Measurements from ENCODE around the gene PSMG3. TPM values are rescaled to one million over a fixed set of nuclear protein-coding genes. Genes with fewer than 3 reads are reported as not detected.
A peak's percentile ranks its signal among the peaks of the same experiment; 100 is the strongest.

PSMG3 gene
- total and polyA plus RNA-seq, 4 donors, result 14.1 to 45.2 (median 30.9) TPM

GRCh38 chr7:1598961-1599639 lies 29.3 kb upstream of the PSMG3 start:
- intact Hi-C loops (cut with DNase I), result no loop called here
- 88 to 91% methylated on average over 12 of the region's 12 CpGs for WGBS, 2 donors
- Histone ChIP-seq H3K4me3 (ENCODE audit: low read length in 2 of 2) (no peak overlapping the region), H3K9me3 (ENCODE audit: control insufficient read depth, low read length) (no peaks in the 10 kb centered on the region), H3K27ac (ENCODE audit: low read depth in 1 of 2, low read length in 2 of 2) (no peak overlapping the region), H3K4me1 (ENCODE audit: control insufficient read depth in 1 of 2, insufficient read depth in 2 of 2, low read length in 2 of 2) (no peaks in the 10 kb centered on the region), H3K36me3 (ENCODE audit: control insufficient read depth in 1 of 2, insufficient read depth in 2 of 2, low read length in 1 of 2) (no peaks in the 10 kb centered on the region), H3K27me3 (ENCODE audit: control insufficient read depth in 1 of 2, insufficient read depth in 2 of 2, low read length in 1 of 2) (no peaks in the 10 kb centered on the region)
- DNase-seq, result no peak
- no peak for ATAC-seq (ENCODE audit: low FRiP score)

- intact Hi-C loops (cut with DNase I), result no loop called here
- no peak for ATAC-seq (ENCODE audit: low FRiP score)
- Histone ChIP-seq H3K4me3 (ENCODE audit: low read length in 2 of 2) (no peak overlapping the region), H3K27ac (ENCODE audit: low read depth in 1 of 2, low read length in 2 of 2) (no peak overlapping the region), H3K27me3 (ENCODE audit: control insufficient read depth in 1 of 2, insufficient read depth in 2 of 2, low read length in 1 of 2) (no peaks in the 10 kb centered on the region), H3K9me3 (ENCODE audit: control insufficient read depth, low read length) (no peaks in the 10 kb centered on the region), H3K36me3 (ENCODE audit: control insufficient read depth in 1 of 2, insufficient read depth in 2 of 2, low read length in 1 of 2) (no peaks in the 10 kb centered on the region), H3K4me1 (ENCODE audit: control insufficient read depth in 1 of 2, insufficient read depth in 2 of 2, low read length in 2 of 2) (no peaks in the 10 kb centered on the region)
- WGBS, 2 donors, result 86 to 87% methylated on average over 7 of the region's 7 CpGs
- DNase-seq, result no peak
Observed at GRCh38 chr7:1598286-1598685, 28.5 kb upstream of the PSMG3 start.

GRCh38 chr7:1597791-1598190 lies 28.0 kb upstream of the PSMG3 start:
- H3K9me3 ChIP-seq (ENCODE audit: control insufficient read depth, low read length), result no peaks in the 10 kb centered on the region
- WGBS, 2 donors, result 89 to 90% methylated on average over 11 of the region's 11 CpGs
- no peak overlapping the region for H3K27ac ChIP-seq (ENCODE audit: low read depth in 1 of 2, low read length in 2 of 2)
- intact Hi-C loops (cut with DNase I), result no loop called here
- no peaks in the 10 kb centered on the region for H3K27me3 ChIP-seq (ENCODE audit: control insufficient read depth in 1 of 2, insufficient read depth in 2 of 2, low read length in 1 of 2)
- no peaks in the 10 kb centered on the region for H3K36me3 ChIP-seq (ENCODE audit: control insufficient read depth in 1 of 2, insufficient read depth in 2 of 2, low read length in 1 of 2)
- DNase-seq, result no peak
- H3K4me1 ChIP-seq (ENCODE audit: control insufficient read depth in 1 of 2, insufficient read depth in 2 of 2, low read length in 2 of 2), result no peaks in the 10 kb centered on the region
- no peak overlapping the region for H3K4me3 ChIP-seq (ENCODE audit: low read length in 2 of 2)
- ATAC-seq (ENCODE audit: low FRiP score), result no peak

- no peaks in the 10 kb centered on the region for H3K9me3 ChIP-seq (ENCODE audit: control insufficient read depth, low read length)
- intact Hi-C loops (cut with DNase I), result no loop called here
- DNase-seq, result peak in 1 of 2 donors; percentile 37
- 81 to 85% methylated on average over 16 of the region's 16 CpGs for WGBS, 2 donors
- H3K4me1 ChIP-seq (ENCODE audit: control insufficient read depth in 1 of 2, insufficient read depth in 2 of 2, low read length in 2 of 2), result no peaks in the 10 kb centered on the region
- H3K36me3 ChIP-seq (ENCODE audit: control insufficient read depth in 1 of 2, insufficient read depth in 2 of 2, low read length in 1 of 2), result no peaks in the 10 kb centered on the region
- H3K27me3 ChIP-seq (ENCODE audit: control insufficient read depth in 1 of 2, insufficient read depth in 2 of 2, low read length in 1 of 2), result no peaks in the 10 kb centered on the region
- ATAC-seq (ENCODE audit: low FRiP score), result no peak
- H3K4me3 ChIP-seq (ENCODE audit: low read length in 2 of 2), result no peak overlapping the region
- no peak overlapping the region for H3K27ac ChIP-seq (ENCODE audit: low read depth in 1 of 2, low read length in 2 of 2)
Observed at GRCh38 chr7:1597066-1597760, 27.4 kb upstream of the PSMG3 start.

GRCh38 chr7:1596181-1597043 lies 26.6 kb upstream of the PSMG3 start:
- Histone ChIP-seq H3K9me3 (ENCODE audit: control insufficient read depth, low read length) (no peaks in the 10 kb centered on the region), H3K4me1 (ENCODE audit: control insufficient read depth in 1 of 2, insufficient read depth in 2 of 2, low read length in 2 of 2) (no peaks in the 10 kb centered on the region), H3K27ac (ENCODE audit: low read depth in 1 of 2, low read length in 2 of 2) (no peak overlapping the region), H3K36me3 (ENCODE audit: control insufficient read depth in 1 of 2, insufficient read depth in 2 of 2, low read length in 1 of 2) (no peaks in the 10 kb centered on the region), H3K4me3 (ENCODE audit: low read length in 2 of 2) (no peak overlapping the region), H3K27me3 (ENCODE audit: control insufficient read depth in 1 of 2, insufficient read depth in 2 of 2, low read length in 1 of 2) (no peaks in the 10 kb centered on the region)
- 71 to 75% methylated on average over 39 of the region's 39 CpGs for WGBS, 2 donors
- intact Hi-C loops (cut with DNase I), result no loop called here
- ATAC-seq (ENCODE audit: low FRiP score), result no peak
- DNase-seq, result peak in 1 of 2 donors; percentile 71

GRCh38 chr7:1595636-1596035 lies 25.8 kb upstream of the PSMG3 start:
- intact Hi-C loops (cut with DNase I), result no loop called here
- DNase-seq (peak in 1 of 2 donors; percentile 42), ATAC-seq (ENCODE audit: low FRiP score) (no peak)
- Histone ChIP-seq H3K36me3 (ENCODE audit: control insufficient read depth in 1 of 2, insufficient read depth in 2 of 2, low read length in 1 of 2) (no peaks in the 10 kb centered on the region), H3K9me3 (ENCODE audit: control insufficient read depth, low read length) (no peaks in the 10 kb centered on the region), H3K4me3 (ENCODE audit: low read length in 2 of 2) (no peak overlapping the region), H3K27me3 (ENCODE audit: control insufficient read depth in 1 of 2, insufficient read depth in 2 of 2, low read length in 1 of 2) (no peaks in the 10 kb centered on the region), H3K4me1 (ENCODE audit: control insufficient read depth in 1 of 2, insufficient read depth in 2 of 2, low read length in 2 of 2) (no peaks in the 10 kb centered on the region), H3K27ac (ENCODE audit: low read depth in 1 of 2, low read length in 2 of 2) (no peak overlapping the region)
- WGBS, 2 donors, result 69 to 76% methylated on average over 11 to 12 of the region's 12 CpGs

GRCh38 chr7:1595027-1595426 lies 25.2 kb upstream of the PSMG3 start:
- no peaks in the 10 kb centered on the region for H3K27me3 ChIP-seq (ENCODE audit: control insufficient read depth in 1 of 2, insufficient read depth in 2 of 2, low read length in 1 of 2)
- no peaks in the 10 kb centered on the region for H3K4me1 ChIP-seq (ENCODE audit: control insufficient read depth in 1 of 2, insufficient read depth in 2 of 2, low read length in 2 of 2)
- no peak overlapping the region for H3K4me3 ChIP-seq (ENCODE audit: low read length in 2 of 2)
- DNase-seq, result no peak
- no peak overlapping the region for H3K27ac ChIP-seq (ENCODE audit: low read depth in 1 of 2, low read length in 2 of 2)
- 80 to 89% methylated on average over 3 of the region's 3 CpGs for WGBS, 2 donors
- intact Hi-C loops (cut with DNase I), result no loop called here
- ATAC-seq (ENCODE audit: low FRiP score), result no peak
- H3K36me3 ChIP-seq (ENCODE audit: control insufficient read depth in 1 of 2, insufficient read depth in 2 of 2, low read length in 1 of 2), result no peaks in the 10 kb centered on the region
- H3K9me3 ChIP-seq (ENCODE audit: control insufficient read depth, low read length), result no peaks in the 10 kb centered on the region

GRCh38 chr7:1593904-1594421 lies 24.1 kb upstream of the PSMG3 start:
- no peaks in the 10 kb centered on the region for H3K27me3 ChIP-seq (ENCODE audit: control insufficient read depth in 1 of 2, insufficient read depth in 2 of 2, low read length in 1 of 2)

More at GRCh38 chr7:1593904-1594421, 24.1 kb upstream of the PSMG3 start:
- Histone ChIP-seq H3K27ac (ENCODE audit: low read depth in 1 of 2, low read length in 2 of 2) (no peak overlapping the region), H3K4me3 (ENCODE audit: low read length in 2 of 2) (no peak overlapping the region), H3K9me3 (ENCODE audit: control insufficient read depth, low read length) (peaks cover 3% of the 10 kb centered on the region), H3K36me3 (ENCODE audit: control insufficient read depth in 1 of 2, insufficient read depth in 2 of 2, low read length in 1 of 2) (no peaks in the 10 kb centered on the region), H3K4me1 (ENCODE audit: control insufficient read depth in 1 of 2, insufficient read depth in 2 of 2, low read length in 2 of 2) (no peaks in the 10 kb centered on the region)
- no peak for ATAC-seq (ENCODE audit: low FRiP score)
- DNase-seq, result peak in 1 of 2 donors; percentile 50
- intact Hi-C loops (cut with DNase I), result no loop called here
- WGBS, 2 donors, result 78 to 81% methylated on average over 4 of the region's 4 CpGs

Data from aorta (tissue), 5 donors.